D721Med (cell line): ENCODE measurements around the gene FILIP1.

Source experiments
- DNase-seq: peaks from one replicate; pipeline ENCODE4 v3.0.0; 2011; ENCODE audit warnings: low spot score; ENCODE audit not compliant: insufficient read length
- FAIRE-seq: peaks from 2 replicates; lab custom pipeline; 2011; peaks lifted over from hg19 to GRCh38; lab: Jason Lieb, UNC
- TF ChIP-seq, protein P1 (sequence below): IDR thresholded peaks from 2 replicates; pipeline ENCODE4 v1.5.1; 2012; ENCODE audit warnings: mild to moderate bottlenecking, control low read depth; ENCODE audit not compliant: insufficient read depth; ENCODE audit errors: missing control alignments

Gene FILIP1

DNA sequence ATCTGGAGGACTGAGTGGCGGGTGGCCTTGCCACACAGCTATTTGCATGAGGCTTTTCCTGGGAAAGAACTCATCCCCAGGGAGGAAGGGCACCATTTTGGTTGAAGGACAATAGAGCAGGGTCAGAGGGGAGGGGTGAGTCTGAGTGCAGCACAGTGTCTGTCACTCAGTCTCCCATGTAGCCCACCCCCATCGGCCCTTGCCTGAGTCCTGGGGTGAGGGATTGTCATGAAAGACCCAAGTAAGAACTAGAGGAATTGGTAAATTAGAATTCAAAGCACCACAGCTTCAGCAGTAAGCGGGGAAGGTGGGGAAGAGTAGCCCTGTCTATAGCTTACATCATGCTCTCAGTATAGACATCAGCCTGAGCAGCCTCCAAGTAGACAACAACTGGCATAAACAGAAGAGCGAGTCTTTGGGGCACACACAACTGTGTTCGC is 118.6 kb downstream of the FILIP1 start:
- DNase-seq: no peak
- no peak for FAIRE-seq
- TF ChIP-seq, protein P1, sequence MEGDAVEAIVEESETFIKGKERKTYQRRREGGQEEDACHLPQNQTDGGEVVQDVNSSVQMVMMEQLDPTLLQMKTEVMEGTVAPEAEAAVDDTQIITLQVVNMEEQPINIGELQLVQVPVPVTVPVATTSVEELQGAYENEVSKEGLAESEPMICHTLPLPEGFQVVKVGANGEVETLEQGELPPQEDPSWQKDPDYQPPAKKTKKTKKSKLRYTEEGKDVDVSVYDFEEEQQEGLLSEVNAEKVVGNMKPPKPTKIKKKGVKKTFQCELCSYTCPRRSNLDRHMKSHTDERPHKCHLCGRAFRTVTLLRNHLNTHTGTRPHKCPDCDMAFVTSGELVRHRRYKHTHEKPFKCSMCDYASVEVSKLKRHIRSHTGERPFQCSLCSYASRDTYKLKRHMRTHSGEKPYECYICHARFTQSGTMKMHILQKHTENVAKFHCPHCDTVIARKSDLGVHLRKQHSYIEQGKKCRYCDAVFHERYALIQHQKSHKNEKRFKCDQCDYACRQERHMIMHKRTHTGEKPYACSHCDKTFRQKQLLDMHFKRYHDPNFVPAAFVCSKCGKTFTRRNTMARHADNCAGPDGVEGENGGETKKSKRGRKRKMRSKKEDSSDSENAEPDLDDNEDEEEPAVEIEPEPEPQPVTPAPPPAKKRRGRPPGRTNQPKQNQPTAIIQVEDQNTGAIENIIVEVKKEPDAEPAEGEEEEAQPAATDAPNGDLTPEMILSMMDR: no peak

DNA sequence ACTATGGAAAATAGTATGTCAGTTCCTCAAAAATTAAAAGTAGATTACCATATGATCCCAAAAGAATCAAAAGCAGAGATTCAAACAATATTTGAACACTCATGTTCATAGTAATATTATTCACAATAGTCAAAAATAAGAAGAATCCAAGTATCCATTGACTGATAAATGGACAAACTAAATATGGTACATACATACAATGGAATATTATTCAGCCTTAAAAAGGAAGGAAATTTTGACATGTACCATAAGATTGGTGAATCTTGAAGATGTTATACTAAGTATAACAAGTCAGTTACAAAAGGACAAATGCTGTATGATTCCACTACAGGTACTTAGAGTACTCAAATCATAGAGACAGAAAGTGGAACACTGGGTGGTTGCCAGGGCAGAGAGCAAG is 120.7 kb downstream of the FILIP1 start:
- TF ChIP-seq, protein P1: no peak
- DNase-seq (no peak), FAIRE-seq (no peak)

DNA sequence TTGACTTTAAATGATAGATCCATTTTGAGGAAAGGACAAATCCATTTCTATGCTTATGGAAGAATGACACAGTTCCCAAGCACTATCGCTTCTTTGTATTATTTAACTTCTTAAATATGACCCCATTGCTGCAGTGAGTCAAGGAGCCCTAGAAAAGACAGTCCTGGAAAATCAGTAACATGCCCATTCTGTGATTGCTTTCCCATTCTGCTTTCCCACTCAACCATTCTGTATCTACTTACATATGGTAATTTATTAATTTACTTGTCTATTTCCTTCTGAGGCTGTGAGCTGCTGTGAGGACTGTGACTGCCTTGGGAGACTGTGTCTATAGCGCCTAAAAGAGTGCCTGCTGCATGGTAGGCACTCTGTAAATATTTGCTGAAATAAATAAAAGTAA is 123.6 kb downstream of the FILIP1 start:
- TF ChIP-seq, protein P1: no peak
- FAIRE-seq (no peak), DNase-seq (no peak)

DNA sequence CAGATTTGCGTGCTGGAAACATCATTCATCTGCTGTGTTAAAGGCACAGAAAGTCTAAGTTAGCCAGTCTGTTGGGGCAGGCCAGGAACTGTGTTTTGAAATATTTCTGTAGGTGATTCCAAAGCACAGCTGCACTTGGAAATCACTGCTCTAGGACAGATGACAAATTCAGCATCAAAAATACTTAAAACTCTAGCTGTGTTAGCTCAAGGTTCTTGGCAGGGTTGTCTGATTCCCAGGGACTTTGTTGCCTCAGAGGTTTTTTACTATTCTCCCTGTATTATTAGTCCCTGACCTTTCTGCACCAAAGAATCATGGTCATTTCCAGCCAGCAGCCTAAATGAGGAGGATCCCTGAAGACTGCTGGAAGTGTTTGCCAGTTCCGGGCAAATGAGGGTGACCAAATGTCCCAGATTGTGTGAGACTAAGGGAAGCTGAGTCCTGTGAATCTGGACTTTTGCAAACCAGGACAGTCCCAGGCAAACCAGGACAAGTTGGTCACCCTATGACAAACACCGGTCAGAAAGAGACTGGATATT is 124.7 kb downstream of the FILIP1 start:
- FAIRE-seq (no peak), DNase-seq (no peak)
- TF ChIP-seq, protein P1: no peak

DNA sequence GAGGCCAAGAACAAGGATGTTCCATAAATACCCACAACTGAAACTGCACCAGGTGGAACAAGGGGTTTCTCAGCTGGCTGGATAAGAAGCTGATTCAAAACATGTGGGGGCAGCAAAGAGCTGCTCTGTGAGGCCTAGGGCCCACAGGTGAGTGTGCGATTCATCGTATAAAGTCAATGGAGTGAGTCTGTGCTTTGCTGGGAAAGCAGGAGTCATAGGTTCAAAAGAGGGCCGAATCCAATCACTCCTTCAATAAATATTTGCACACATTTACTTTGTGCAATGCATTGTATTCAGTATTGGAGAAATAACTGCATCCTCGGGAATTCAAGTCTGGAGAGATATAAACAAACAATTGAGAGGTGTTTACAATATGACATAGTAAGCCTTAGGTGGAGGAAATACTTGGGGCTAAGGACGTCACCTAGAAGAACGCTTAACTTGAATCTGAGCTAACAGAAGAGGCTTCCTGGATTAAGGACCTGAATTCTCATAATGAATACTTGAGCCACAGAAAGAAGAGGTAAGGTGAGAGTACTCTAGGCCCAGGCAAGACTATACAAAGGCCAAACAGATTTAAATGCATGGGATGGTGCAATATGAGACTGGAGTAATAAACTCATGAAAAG is 125.3 kb downstream of the FILIP1 start:
- TF ChIP-seq, protein P1: peak; percentile 47
- DNase-seq: peak; percentile 16
- no peak for FAIRE-seq

DNA sequence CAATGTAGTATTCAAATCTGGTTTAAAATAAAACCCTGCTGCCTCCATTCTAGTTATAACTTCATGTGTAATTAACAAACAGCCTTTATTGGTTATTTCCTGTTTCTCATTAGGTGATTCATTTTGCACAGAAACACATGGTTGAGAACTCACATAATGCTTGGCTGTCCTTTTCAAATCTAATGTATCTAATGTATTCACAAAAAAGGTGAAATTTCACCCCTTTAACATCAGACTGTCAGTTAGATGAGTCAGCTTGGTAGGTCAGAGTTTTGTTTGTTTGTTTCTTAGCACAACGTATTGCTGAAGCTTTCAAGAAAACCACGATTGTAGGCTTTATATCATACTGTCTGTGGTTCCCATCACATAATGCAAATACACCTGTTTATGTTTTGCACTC is 130.3 kb downstream of the FILIP1 start:
- TF ChIP-seq, protein P1: no peak
- DNase-seq: no peak
- FAIRE-seq: no peak

DNA sequence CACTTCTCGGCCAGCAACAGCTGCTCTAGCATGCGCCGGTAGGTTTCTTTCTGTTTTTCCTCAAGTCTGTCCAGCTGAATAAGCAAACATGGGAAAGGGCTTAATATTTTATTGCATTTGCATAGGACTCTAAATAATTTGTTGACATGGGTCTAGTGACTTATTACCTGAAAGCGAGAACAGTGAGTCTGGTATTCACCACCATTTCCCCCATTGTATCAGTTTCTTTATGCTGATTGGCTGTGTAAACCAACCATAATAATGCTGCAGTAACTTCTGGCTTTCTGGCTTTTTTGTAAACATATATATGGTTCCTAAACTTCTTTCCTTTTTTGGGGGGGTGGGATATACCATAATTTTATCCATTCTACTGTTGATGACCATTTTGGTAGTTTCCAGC is 140.0 kb downstream of the FILIP1 start:
- TF ChIP-seq, protein P1: no peak
- FAIRE-seq (no peak), DNase-seq (no peak)
